GM21390 (cell line): ENCODE results near the gene ARL6IP5.
A peak's percentile ranks its signal among the peaks of the same experiment; 100 is the strongest.

Experiments used
- ATAC-seq: cut with Tn5 transposase; IDR thresholded peaks from one replicate; pipeline ENCODE4 v1.9.1; 2021; ENCODE audit not compliant: unreplicated experiment

The ARL6IP5 gene

DNA sequence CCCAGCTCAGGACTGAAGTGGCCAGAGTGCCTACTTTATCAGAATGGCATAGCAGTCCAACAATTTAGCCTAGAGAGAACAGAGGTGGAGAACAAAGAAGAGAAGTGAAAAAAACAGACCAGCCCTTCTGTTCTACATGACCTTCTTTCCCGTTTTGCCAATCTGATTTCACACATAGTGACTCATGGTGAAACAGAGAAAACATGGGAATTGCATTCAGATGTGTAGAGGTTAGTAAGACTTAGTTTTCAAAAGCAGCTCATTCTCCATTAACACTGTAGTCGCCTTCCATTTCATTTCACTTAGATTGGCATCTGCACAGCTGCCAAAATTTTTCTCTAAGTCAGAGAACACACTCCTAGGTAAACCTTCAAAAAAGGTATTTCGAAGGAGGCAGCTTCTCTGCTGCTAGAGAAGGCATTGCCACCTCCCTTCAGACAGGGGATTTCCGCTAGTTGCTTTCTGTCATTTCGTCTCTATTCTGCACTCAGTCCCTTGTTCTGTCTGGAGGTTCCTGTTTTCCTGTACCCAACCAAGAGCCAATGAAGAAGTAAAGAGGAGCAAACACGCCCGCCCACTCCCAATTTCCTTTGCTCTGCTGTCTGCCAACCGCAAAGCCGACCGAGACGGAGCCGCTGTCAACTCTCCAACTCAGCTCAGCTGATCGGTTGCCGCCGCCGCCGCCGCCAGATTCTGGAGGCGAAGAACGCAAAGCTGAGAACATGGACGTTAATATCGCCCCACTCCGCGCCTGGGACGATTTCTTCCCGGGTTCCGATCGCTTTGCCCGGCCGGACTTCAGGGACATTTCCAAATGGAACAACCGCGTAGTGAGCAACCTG, at the start of gene ARL6IP5:
TSS of gene ARL6IP5 (plus strand) at position 612 of the 842 bp plus-strand sequence. CDS start at position 723, 111 bp downstream.
- peak; percentile 49 for ATAC-seq

DNA sequence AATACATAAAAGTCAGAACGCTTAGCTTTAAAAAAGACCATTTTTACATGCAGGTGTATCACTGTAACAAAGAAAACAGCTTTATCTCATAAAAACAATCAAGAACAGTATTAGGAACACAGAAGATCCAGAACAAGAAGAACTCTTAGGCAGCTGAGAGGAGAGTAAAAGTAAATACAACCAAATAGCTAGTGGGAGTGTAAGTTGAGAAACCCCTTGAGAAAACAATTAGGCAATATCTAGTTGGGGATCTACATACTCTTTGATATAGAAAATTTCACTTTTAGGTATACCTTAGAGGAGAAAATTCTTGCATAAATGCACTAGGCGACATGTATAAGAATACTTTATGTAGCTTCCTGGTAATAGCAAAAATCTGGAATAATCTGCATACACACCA, 40.1 kb upstream of the ARL6IP5 start:
- ATAC-seq = no peak

DNA sequence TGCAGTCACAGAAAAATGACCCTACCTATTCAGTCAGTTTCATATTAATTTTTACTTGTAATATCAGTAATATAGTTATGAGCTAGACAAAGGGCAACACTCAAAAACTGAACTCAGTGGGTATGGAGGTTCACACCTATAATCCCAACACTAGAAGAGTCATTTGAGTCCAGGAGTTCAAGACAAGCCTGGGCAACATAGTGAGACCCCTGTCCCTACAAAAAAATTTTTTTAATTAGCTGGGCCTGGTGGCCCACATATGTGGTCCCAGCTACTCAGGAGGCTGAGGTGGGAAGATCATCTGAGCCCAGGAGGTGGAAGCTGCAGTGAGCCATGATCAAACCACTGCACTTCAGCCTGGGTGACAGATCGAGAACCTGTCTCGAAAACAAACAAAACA, 35.7 kb upstream of the ARL6IP5 start:
- ATAC-seq = no peak

GRCh38 chr3:69051756-69052471, 32.8 kb upstream of the ARL6IP5 start, which contains the start of gene TMF1:
Gene TMF1, minus strand, starts transcription at chr3:69052333. Its CDS starts 247 bp downstream, at chr3:69052086.
- ATAC-seq = peak; percentile 95

DNA sequence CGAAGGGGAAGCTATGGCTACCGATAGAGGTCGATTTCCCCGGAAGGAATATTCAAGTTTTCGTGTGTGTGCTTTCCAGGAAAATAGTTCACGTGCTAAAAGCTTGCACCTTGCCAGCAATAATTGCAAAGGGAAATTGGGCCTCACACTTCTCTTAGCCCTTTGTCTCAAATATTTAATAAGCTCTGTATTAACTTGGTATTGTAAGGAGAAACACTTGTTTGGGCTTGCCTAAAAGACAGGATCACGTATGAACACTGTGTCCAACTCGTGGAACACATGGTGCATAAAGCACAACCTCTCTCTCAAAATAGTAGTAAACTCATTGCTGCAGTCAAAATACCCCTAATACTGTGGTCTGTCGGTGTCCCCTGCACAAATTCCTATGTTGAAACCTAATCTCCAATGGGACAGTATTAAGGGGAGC, 32.3 kb upstream of the ARL6IP5 start:
- peak; percentile 2 for ATAC-seq

- ATAC-seq = peak; percentile 98
Measured at GRCh38 chr3:69058180-69058946, 26.4 kb upstream of the ARL6IP5 start.

- no peak for ATAC-seq
Measured at GRCh38 chr3:69058947-69059224, 25.9 kb upstream of the ARL6IP5 start.

- no peak for ATAC-seq
Measured at GRCh38 chr3:69059688-69060087, 25.0 kb upstream of the ARL6IP5 start.

- ATAC-seq = no peak
Measured at GRCh38 chr3:69063636-69064035, 21.1 kb upstream of the ARL6IP5 start.

DNA sequence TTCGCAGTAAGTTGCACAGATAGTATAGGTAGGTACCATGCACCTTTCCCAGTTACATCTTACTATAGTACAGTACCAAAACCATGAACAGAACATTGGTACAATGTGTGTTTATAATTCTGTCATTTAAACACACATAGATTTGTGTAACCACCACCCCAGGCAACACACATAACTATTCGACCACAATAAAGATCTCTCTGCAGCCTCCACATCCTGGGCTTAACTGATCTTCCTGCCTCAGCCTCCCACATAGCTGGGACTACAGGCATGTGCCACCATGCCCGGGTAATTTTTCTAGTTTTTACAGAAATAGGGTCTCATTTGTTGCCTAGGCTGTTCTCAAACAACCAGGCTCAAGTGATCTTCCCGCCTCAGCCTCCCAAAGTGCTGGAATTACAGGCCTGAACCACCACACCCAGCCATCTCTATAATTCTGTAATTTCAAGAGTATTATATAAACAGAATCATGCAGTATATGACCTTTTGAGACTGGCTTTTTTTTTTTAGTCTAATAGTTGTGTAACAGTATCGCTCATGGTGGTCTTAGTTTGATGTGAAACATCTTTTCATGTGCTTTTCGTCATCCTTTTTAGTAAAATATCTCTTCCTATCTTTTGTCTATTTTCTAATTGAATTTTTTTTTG, 19.3 kb upstream of the ARL6IP5 start:
- ATAC-seq = no peak

DNA sequence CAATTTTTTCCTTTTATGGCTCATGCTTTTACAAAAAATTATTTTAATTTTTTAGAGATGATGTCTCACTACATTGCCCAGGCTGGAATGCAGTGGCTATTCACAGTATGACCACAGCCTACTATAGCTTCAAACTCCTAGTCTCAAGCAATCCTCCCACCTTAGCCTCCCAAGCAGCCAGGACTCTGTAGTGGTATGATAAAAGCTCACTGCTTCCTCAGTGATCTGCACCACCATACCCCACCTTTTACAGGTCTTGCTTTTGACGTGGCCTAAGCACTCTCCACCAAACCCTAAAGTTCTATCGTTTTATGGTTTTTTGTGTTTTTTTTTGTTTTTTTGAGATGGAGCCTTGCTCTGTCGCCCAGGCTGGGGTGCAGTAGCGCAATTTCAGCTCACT, 18.6 kb upstream of the ARL6IP5 start:
- no peak for ATAC-seq

GRCh38 chr3:69072928-69073327, 11.8 kb upstream of the ARL6IP5 start:
- ATAC-seq = no peak

DNA sequence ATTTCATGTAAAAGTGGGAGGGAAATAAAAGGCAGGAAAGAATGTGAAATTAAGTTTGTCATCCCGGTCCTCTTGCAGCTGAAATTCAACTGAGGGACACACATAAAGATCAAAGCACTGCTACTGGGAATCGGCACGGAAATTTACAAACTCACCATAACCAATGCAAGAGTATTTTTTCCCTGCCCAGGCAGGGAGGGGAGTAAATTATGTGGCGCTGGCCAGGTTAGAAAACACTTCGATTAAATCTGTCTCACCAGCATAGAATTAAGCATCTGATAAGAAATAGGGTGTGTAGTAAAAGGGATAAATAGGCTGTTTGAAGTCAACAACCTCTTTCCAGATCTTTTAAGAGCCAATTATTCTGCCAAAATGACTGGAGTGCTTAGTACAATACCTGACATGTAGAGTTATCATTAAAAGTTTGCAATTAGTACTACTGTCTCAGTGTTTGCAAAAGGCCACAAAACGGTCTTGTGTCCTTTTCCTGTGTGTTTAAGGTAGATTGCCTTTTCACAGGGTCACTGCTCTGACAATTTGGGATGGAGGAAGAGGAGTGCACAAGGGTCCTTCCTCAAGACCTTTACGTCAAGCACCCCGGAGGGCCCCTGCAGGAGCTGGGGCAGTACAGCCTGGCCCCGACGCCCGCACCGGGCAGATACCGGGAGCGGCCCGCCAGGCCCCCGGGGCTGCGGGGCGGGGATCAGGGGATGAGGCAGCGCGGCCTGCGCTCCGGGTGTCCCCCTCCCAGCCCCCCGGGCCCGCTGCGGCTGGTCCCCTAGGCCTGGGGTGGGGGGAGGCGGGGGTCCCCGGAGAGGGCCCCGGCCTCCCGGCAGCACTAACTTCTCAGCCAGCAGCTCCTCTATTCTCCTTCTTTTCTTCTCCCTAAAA, 5.2 kb upstream of the ARL6IP5 start:
- no peak for ATAC-seq

GRCh38 chr3:69080233-69080920, 4.4 kb upstream of the ARL6IP5 start, which contains the start of gene UBA3:
Gene UBA3, minus strand, starts transcription at chr3:69080365. Its CDS starts 12 bp downstream, at chr3:69080353.
- ATAC-seq = peak; percentile 47

DNA sequence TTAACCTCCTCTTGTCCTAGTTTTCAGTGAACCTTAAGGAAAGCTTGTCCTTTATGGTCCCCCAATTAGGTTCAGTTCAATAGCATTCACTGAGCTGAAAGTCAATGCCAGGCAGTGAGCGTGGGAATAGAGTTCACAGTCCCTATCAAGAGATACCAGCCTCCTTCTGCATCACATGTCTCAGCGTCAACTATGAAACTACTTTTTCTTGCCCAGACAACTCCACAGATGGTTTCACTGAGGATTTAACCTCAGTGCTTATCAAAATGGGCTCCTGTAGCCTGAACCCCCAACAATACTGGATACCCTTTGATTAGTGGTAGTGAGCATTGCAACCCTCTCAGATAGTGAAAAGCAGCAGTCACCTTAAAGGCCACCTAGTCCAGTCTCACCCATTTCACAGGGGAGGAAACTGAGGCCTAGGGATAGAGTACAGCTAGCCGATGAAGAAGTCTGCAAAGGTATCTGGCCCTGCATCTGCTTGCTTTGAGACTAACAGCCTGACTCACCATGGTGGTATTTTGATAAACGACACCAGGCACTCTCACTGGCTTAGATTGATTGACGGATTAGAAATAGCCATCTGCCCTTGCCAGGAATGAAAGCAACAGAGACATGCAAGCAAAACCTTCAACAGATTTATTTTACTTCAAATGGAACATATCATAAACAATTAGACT, 3.0 kb upstream of the ARL6IP5 start:
- no peak for ATAC-seq

DNA sequence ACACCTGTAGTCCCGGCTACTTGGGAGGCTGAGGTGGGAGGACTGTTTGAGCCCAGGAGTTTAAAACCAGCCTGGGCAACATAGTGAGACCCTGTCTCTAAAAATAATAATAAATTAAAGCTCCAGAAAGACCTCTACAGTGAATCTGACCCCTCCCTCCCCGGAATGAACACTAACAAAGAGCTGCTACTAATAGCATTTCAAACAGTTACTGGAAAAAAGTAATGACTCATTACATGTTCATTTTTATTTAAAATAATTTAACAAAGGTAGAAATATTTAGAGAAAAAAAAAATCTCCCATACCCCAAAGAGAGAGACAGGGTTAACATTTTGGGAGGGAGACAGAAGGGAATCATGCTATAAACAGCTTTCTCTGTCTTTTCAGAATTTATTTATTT, 2.4 kb upstream of the ARL6IP5 start:
- ATAC-seq = no peak

- peak; percentile 49 for ATAC-seq
Measured at GRCh38 chr3:69082805-69083204, 1.9 kb upstream of the ARL6IP5 start.

GRCh38 chr3:69085168-69085832, 563 bp downstream of the ARL6IP5 start:
- no peak for ATAC-seq
